IMR-90 (cell line): ENCODE results near the gene FAM83B. TPM values are rescaled to one million over a fixed set of nuclear protein-coding genes. Genes with fewer than 3 reads are reported as not detected.

Source experiments
- ATAC-seq: fragments of 200-7000 bp; cut with Tn5 transposase; 2 replicates; pipeline ENCODE4 v1.9.1; 2020; ENCODE audit warnings: low read depth, mild to moderate bottlenecking, moderate library complexity
- BruUV-seq: library from RNA; stranded (reverse); fragments of 400-500 nt; replicated peaks from 2 replicates; lab custom pipeline; 2021; lab: Mats Ljungman, UMichigan
- CTCF ChIA-PET: fragments of 300-600 bp; formaldehyde crosslinking; extraction: SDS; loops from one replicate; lab custom pipeline; 2021; ENCODE audit warnings: antibody characterized with exemption; lab: Yijun Ruan, JAX
- POLR2A ChIA-PET: fragments of 300-600 bp; sonication (Branson Sonifier 250); formaldehyde crosslinking; loops from one replicate; lab custom pipeline; 2022; ENCODE audit warnings: antibody characterized with exemption; ENCODE audit not compliant: unreplicated experiment; lab: Charles Lee
- DNase-seq: peaks from one replicate; pipeline ENCODE4 v3.0.0; 2013
- H2AFZ ChIP-seq: replicated peaks from 2 replicates; pipeline ENCODE3; 2013; ENCODE audit warnings: low read length, mild to moderate bottlenecking; ENCODE audit not compliant: poor library complexity
- H2AK5ac ChIP-seq: 2 replicates; pipeline ENCODE4 v1.6.1; 2013; ENCODE audit warnings: low read depth, low read length, inconsistent platforms
- H2AK9ac ChIP-seq: replicated peaks from 2 replicates; pipeline ENCODE3; 2013; ENCODE audit warnings: mild to moderate bottlenecking, low read depth, low read length, moderate library complexity; ENCODE audit not compliant: poor library complexity
- H2BK120ac ChIP-seq: 2 replicates; pipeline ENCODE4 v1.6.1; 2013; ENCODE audit warnings: low read depth, low read length, inconsistent platforms
- H2BK15ac ChIP-seq: 3 replicates; pipeline ENCODE4 v1.6.1; 2013; ENCODE audit warnings: low read depth, low read length, inconsistent platforms
- H2BK20ac ChIP-seq: 2 replicates; pipeline ENCODE4 v1.6.1; 2013; ENCODE audit warnings: low read depth, mild to moderate bottlenecking, inconsistent platforms, low read length, moderate library complexity
- H2BK5ac ChIP-seq: 2 replicates; pipeline ENCODE4 v1.6.1; 2013; ENCODE audit warnings: mild to moderate bottlenecking, low read depth, low read length, inconsistent platforms; ENCODE audit not compliant: poor library complexity, severe bottlenecking
- H3K14ac ChIP-seq: replicated peaks from 2 replicates; pipeline ENCODE4 v1.6.1; 2013; ENCODE audit warnings: low read depth, low read length, inconsistent platforms
- H3K18ac ChIP-seq: 2 replicates; pipeline ENCODE4 v1.6.1; 2013; ENCODE audit warnings: low read depth, low read length, control low read depth
- H3K23ac ChIP-seq: 2 replicates; pipeline ENCODE4 v1.6.1; 2013; ENCODE audit warnings: low read depth, low read length, inconsistent platforms
- H3K27ac ChIP-seq: 2 replicates; pipeline ENCODE4 v1.5.1; 2013; ENCODE audit warnings: mild to moderate bottlenecking, control low read depth, low read length; ENCODE audit not compliant: insufficient read depth
- H3K27me3 ChIP-seq: 2 replicates; pipeline ENCODE4 v1.6.1; 2013; ENCODE audit warnings: low read length; ENCODE audit not compliant: control insufficient read depth, insufficient read depth
- H3K36me3 ChIP-seq: 2 replicates; pipeline ENCODE4 v1.6.1; 2013; ENCODE audit warnings: low read length, mixed read lengths; ENCODE audit not compliant: control insufficient read depth, insufficient read depth
- H3K4ac ChIP-seq: 2 replicates; pipeline ENCODE4 v1.6.1; 2013; ENCODE audit warnings: low read depth, low read length, inconsistent platforms
- H3K4me1 ChIP-seq: 2 replicates; pipeline ENCODE4 v1.6.1; 2013; ENCODE audit warnings: low read length, mixed read lengths; ENCODE audit not compliant: control insufficient read depth, insufficient read depth
- H3K4me2 ChIP-seq: 2 replicates; pipeline ENCODE4 v1.6.1; 2013; ENCODE audit warnings: low read depth, mild to moderate bottlenecking, control low read depth, low read length, moderate library complexity
- H3K4me3 ChIP-seq: 2 replicates; pipeline ENCODE4 v1.5.1; 2013; ENCODE audit warnings: low read depth, mild to moderate bottlenecking, control low read depth, low read length, moderate library complexity; ENCODE audit not compliant: insufficient read depth
- H3K56ac ChIP-seq: 2 replicates; pipeline ENCODE4 v1.6.1; 2013; ENCODE audit warnings: low read length, inconsistent platforms; ENCODE audit not compliant: insufficient read depth; ENCODE audit errors: extremely low read depth
- H3K79me1 ChIP-seq, 2 experiments: 2 replicates each; pipeline ENCODE4 v1.6.1; 2013; ENCODE audit warnings: low read length in 2 of 2, inconsistent platforms in 1 of 2, low read depth in 1 of 2
- H3K9ac ChIP-seq: 2 replicates; pipeline ENCODE4 v1.6.1; 2013; ENCODE audit warnings: low read depth, low read length, control low read depth
- H3K9me1 ChIP-seq: 2 replicates; pipeline ENCODE4 v1.6.1; 2013; ENCODE audit warnings: low read length, inconsistent platforms; ENCODE audit not compliant: insufficient read depth
- H3K9me3 ChIP-seq: 2 replicates; pipeline ENCODE4 v1.6.1; 2013; ENCODE audit warnings: low read length; ENCODE audit not compliant: control insufficient read depth, insufficient read depth
- H4K20me1 ChIP-seq: 2 replicates; pipeline ENCODE4 v1.6.1; 2013; ENCODE audit warnings: low read length, inconsistent platforms; ENCODE audit not compliant: insufficient read depth
- H4K5ac ChIP-seq: 2 replicates; pipeline ENCODE4 v1.6.1; 2013; ENCODE audit warnings: mild to moderate bottlenecking, low read depth, low read length, control low read depth
- H4K8ac ChIP-seq, 2 experiments: 2 replicates each; pipeline ENCODE4 v1.6.1; 2013; ENCODE audit warnings: low read depth in 2 of 2, low read length in 2 of 2, control low read depth in 1 of 2, inconsistent platforms in 1 of 2
- H4K91ac ChIP-seq: 2 replicates; pipeline ENCODE4 v1.6.1; 2013; ENCODE audit warnings: low read depth, low read length, inconsistent platforms; ENCODE audit not compliant: insufficient read depth
- CEBPB ChIP-seq: IDR thresholded peaks from 2 replicates; pipeline ENCODE4 v1.6.1; 2012; ENCODE audit warnings: low read depth, low read length, improper control_type of control experiment
- MXI1 ChIP-seq: IDR thresholded peaks from 2 replicates; pipeline ENCODE4 v1.6.1; 2012; ENCODE audit warnings: low read depth, mild to moderate bottlenecking, low read length, moderate library complexity, borderline replicate concordance
- POLR2A ChIP-seq: IDR thresholded peaks from 2 replicates; pipeline ENCODE4 v1.6.1; 2012; ENCODE audit warnings: mild to moderate bottlenecking, low read depth, low read length
- RFX5 ChIP-seq: IDR thresholded peaks from 2 replicates; pipeline ENCODE4 v1.8.0; 2012; ENCODE audit warnings: low read depth, mild to moderate bottlenecking, low read length, moderate library complexity
- WGBS, 2 experiments: methylation state at CpG; one replicate each; pipeline versions ENCODE4 v1.1.5 to v1.1.7; 2013; ENCODE audit warnings: missing lambda C conversion rate in 2 of 2; ENCODE audit not compliant: insufficient read length in 1 of 2; ENCODE audit errors: extremely low coverage in 2 of 2; 5-methylcytosine and 5-hydroxymethylcytosine counted together
- dilution Hi-C: fragments of 300-500 bp; cut with HindIII; formaldehyde crosslinking; loops from one replicate; pipeline ENCODE4 v1.14.3; 2018; ENCODE audit warnings: low sequenced_read_pairs; ENCODE audit not compliant: unreplicated experiment
- in situ Hi-C: fragments of 300-500 bp; cut with MboI; formaldehyde crosslinking; loops from 3 replicates; pipeline ENCODE4 v1.14.3; 2019; ENCODE audit warnings: low sequenced_read_pairs, inconsistent platforms, mixed read lengths
- intact Hi-C: fragments of 100-400 bp; cut with micrococcal nuclease; formaldehyde crosslinking; loops from 2 replicates; pipeline ENCODE4 v1.10.0; 2022
- polyA plus RNA-seq, 3 experiments: library from polyadenylated mRNA; depleted of rRNA; stranded (reverse); fragments of >200 nt; gene quantifications; 2 replicates each; pipeline ENCODE4 v1.2.3, GENCODE V29; 2012; ENCODE audit warnings: low replicate concordance in 1 of 3
- total RNA-seq: library from RNA; depleted of rRNA; stranded (reverse); fragments of >200 nt; gene quantifications from 2 replicates; pipeline ENCODE4 v1.2.3, GENCODE V29; 2012
- TF ChIP-seq, protein P1 (sequence below): fragments of 150-350 bp; IDR thresholded peaks from 2 replicates; pipeline ENCODE4 v1.6.1; 2016; ENCODE audit warnings: low read depth, mild to moderate bottlenecking, low read length, moderate library complexity, borderline replicate concordance
- TF ChIP-seq, protein P2 (sequence below): conservative IDR thresholded peaks from 2 replicates; pipeline ENCODE4 v1.5.1; 2012; ENCODE audit warnings: mild to moderate bottlenecking, low read depth, low read length, improper control_type of control experiment

The FAM83B gene
- total and polyA plus RNA-seq, 2 of the 4 experiments (the other 2 are of a cell fraction), result 0.02 to 0.18 TPM

DNA sequence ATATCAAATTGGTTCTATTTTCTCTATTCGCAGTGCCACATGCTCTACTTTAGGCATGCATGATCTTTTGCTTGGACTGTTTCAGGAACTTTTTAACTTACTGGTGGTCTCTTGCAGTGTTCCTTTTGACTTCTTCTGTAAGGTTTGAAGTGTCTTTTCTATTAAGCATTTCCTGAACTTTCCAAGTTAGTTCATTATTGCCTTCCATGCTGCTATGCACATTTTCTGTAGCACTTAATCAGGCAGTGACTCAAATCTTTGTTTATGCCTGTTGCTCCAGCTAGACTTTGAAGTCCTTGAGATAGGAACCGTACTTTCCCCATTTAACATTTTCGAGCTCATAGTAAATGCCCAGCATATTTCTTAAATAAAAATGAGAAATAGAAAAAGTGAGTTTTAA, 52.2 kb downstream of the FAM83B start:
- no peak overlapping the region for H2BK15ac ChIP-seq
- no peaks in the 10 kb centered on the region for H4K20me1 ChIP-seq
- CTCF ChIA-PET, result interaction anchor here (1.5 kb wide), 1 partner anchor 28 kb away, joined by 5 read pairs; no protein-coding TSS in a partner anchor
- no peak overlapping the region for H3K27ac ChIP-seq
- no TSS peak for BruUV-seq
- no peaks in the 10 kb centered on the region for H3K36me3 ChIP-seq
- POLR2A ChIA-PET, result no interaction called here
- no CpG with 5 or more reads among the region's 3 CpGs for WGBS, 2 experiments
- H2BK5ac ChIP-seq, result no peak overlapping the region
- H3K79me1 ChIP-seq, result no peaks in the 10 kb centered on the region
- H3K23ac ChIP-seq, result no peak overlapping the region
- H3K9ac ChIP-seq, result no peak overlapping the region
- H3K9me3 ChIP-seq, result no peaks in the 10 kb centered on the region
- no peaks in the 10 kb centered on the region for H3K27me3 ChIP-seq
- no peak overlapping the region for H4K8ac ChIP-seq
- no peak overlapping the region for H4K5ac ChIP-seq
- intact Hi-C loops, result loop anchor here (10.0 kb wide), 1 partner anchor 146 kb away; no protein-coding TSS in a partner anchor
- TF ChIP-seq, protein P1, sequence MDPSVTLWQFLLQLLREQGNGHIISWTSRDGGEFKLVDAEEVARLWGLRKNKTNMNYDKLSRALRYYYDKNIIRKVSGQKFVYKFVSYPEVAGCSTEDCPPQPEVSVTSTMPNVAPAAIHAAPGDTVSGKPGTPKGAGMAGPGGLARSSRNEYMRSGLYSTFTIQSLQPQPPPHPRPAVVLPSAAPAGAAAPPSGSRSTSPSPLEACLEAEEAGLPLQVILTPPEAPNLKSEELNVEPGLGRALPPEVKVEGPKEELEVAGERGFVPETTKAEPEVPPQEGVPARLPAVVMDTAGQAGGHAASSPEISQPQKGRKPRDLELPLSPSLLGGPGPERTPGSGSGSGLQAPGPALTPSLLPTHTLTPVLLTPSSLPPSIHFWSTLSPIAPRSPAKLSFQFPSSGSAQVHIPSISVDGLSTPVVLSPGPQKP, result no peak
- no peak for TF ChIP-seq RFX5
- no peak for TF ChIP-seq MXI1
- TF ChIP-seq POLR2A, result no peak
- TF ChIP-seq CEBPB, result no peak
- TF ChIP-seq, protein P2, sequence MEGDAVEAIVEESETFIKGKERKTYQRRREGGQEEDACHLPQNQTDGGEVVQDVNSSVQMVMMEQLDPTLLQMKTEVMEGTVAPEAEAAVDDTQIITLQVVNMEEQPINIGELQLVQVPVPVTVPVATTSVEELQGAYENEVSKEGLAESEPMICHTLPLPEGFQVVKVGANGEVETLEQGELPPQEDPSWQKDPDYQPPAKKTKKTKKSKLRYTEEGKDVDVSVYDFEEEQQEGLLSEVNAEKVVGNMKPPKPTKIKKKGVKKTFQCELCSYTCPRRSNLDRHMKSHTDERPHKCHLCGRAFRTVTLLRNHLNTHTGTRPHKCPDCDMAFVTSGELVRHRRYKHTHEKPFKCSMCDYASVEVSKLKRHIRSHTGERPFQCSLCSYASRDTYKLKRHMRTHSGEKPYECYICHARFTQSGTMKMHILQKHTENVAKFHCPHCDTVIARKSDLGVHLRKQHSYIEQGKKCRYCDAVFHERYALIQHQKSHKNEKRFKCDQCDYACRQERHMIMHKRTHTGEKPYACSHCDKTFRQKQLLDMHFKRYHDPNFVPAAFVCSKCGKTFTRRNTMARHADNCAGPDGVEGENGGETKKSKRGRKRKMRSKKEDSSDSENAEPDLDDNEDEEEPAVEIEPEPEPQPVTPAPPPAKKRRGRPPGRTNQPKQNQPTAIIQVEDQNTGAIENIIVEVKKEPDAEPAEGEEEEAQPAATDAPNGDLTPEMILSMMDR, result no peak
- in situ Hi-C loops, result no loop called here
- no peak overlapping the region for H2AK5ac ChIP-seq
- H2BK120ac ChIP-seq, result peak overlapping the region; percentile 45; the same call in 1 of the 2 replicates
- no peak overlapping the region for H2AFZ ChIP-seq
- H3K4me3 ChIP-seq, result no peak overlapping the region
- H3K14ac ChIP-seq, result no peak overlapping the region
- H2BK20ac ChIP-seq, result peak overlapping the region; percentile 62; the same call in 1 of the 2 replicates
- H3K18ac ChIP-seq, result peak overlapping the region; percentile 32; the same call in 1 of the 2 replicates
- no peak for ATAC-seq
- no peak overlapping the region for H3K4me2 ChIP-seq
- H3K9me1 ChIP-seq, result 0 out of 2 replicates have a peak, but pooled peaks cover 3% of the 10 kb centered on the region
- no peak overlapping the region for H4K91ac ChIP-seq
- dilution Hi-C loops, result no loop called here
- H3K4me1 ChIP-seq, result peaks cover 4% of the 10 kb centered on the region; the same call in 1 of the 2 replicates
- H3K56ac ChIP-seq, result no peak overlapping the region
- no peak overlapping the region for H3K4ac ChIP-seq
- no peak overlapping the region for H2AK9ac ChIP-seq
- DNase-seq, result peak; percentile 49
